Liver (tissue), 3 donors: ENCODE data around the gene GNPTG.

Experiments
- CTCF ChIP-seq: fragments of 150-350 bp; IDR thresholded peaks from 2 replicates; pipeline ENCODE4 v1.5.1; 2017; ENCODE audit warnings: improper control_type of control experiment, low read depth, low read length; ENCODE audit not compliant: missing input control
- EGR1 ChIP-seq, 2 donors: IDR thresholded peaks; 2 replicates each; pipeline ENCODE4 v1.6.1; 2016 to 2018; ENCODE audit warnings: antibody characterized with exemption in 2 of 2, low read depth in 2 of 2
- GABPA ChIP-seq, 2 donors: IDR thresholded peaks in 1 of 2; conservative IDR thresholded peaks in 1 of 2; 2 replicates each; pipeline ENCODE4 v1.6.1; 2016; ENCODE audit warnings: antibody characterized with exemption in 2 of 2, mild to moderate bottlenecking in 1 of 2, moderate library complexity in 1 of 2
- JUND ChIP-seq, 2 donors: IDR thresholded peaks; 2 replicates each; pipeline ENCODE4 v1.6.1; 2016; ENCODE audit warnings: antibody characterized with exemption in 2 of 2
- MAX ChIP-seq: IDR thresholded peaks from 2 replicates; pipeline ENCODE4 v1.6.1; 2016; ENCODE audit warnings: antibody characterized with exemption
- RAD21 ChIP-seq, 2 donors: IDR thresholded peaks; 2 replicates each; pipeline ENCODE4 v1.6.1; 2016; ENCODE audit warnings: antibody characterized with exemption in 2 of 2, mild to moderate bottlenecking in 2 of 2
- REST ChIP-seq: IDR thresholded peaks from 2 replicates; pipeline ENCODE4 v1.6.1; 2016; ENCODE audit warnings: antibody characterized with exemption, mild to moderate bottlenecking
- SP1 ChIP-seq: IDR thresholded peaks from 2 replicates; pipeline ENCODE4 v1.6.1; 2018; ENCODE audit warnings: antibody characterized with exemption, mild to moderate bottlenecking
- TAF1 ChIP-seq: conservative IDR thresholded peaks from 2 replicates; pipeline ENCODE4 v1.6.1; 2016; ENCODE audit warnings: antibody characterized with exemption, mild to moderate bottlenecking
- YY1 ChIP-seq: IDR thresholded peaks from 2 replicates; pipeline ENCODE4 v1.6.1; 2016; ENCODE audit warnings: antibody characterized with exemption, mild to moderate bottlenecking
- ZBTB33 ChIP-seq: IDR thresholded peaks from 2 replicates; pipeline ENCODE4 v1.6.1; 2016; ENCODE audit warnings: antibody characterized with exemption
- donor health status: healthy.
- donor health status: healthy.

- TF ChIP-seq SP1 (no peak), JUND (IDR thresholded peaks at IDR 0.05) (no peak), CTCF (no peak), MAX (no peak), EGR1 (IDR thresholded peaks at IDR 0.05; ENCODE audit: low read depth in 2 of 2) (no peak), TAF1 (no peak), RAD21 (IDR thresholded peaks at IDR 0.05) (no peak), ZBTB33 (no peak), GABPA (IDR thresholded peaks at IDR 0.05 in 1 of 2, conservative IDR thresholded peaks at IDR 0.05 in 1 of 2) (no peak), REST (no peak), YY1 (no peak)
These were observed 35.6 kb downstream of the GNPTG start for GRCh38 chr16:1387331-1387730.
